Stimulated activated CD8-positive, alpha-beta memory T cell treated with anti-CD3 and anti-CD28 coated beads, Interleukin-4, amount 100 ng/mL, for 4 hours (primary cell): ENCODE results near the gene ACP7.
"Not testable (repeated sequence)": the region's sequence is repeated elsewhere in the genome, so short reads cannot be mapped to it uniquely, and the experiment has no call there.

ENCODE experiments used
- DNase-seq, 2 donors: peaks; one replicate each; pipeline ENCODE4 v3.0.0-alpha.2; 2020; ENCODE audit warnings: low read depth in 2 of 2, low spot score in 1 of 2

Gene ACP7

DNA sequence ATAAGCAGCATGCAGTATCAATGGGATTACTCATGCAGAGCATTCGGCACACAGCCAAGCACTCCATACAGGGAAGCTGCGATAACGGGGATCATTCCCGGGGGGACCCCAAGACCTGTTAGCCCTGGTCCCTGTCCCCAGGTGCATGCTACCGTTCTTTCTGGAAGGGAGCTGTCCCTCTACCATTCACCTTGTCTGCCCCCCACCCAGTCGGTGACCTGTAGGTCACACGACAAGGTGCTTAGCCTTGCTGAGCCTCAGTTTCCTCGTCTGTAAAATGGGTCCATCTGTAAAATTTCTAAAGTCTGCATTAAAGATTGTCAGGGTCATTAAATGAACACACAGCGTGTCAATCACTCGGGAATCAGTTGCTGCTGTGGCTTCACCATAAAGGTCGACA lies 6.8 kb upstream of the ACP7 start:
- DNase-seq, result no peak

DNA sequence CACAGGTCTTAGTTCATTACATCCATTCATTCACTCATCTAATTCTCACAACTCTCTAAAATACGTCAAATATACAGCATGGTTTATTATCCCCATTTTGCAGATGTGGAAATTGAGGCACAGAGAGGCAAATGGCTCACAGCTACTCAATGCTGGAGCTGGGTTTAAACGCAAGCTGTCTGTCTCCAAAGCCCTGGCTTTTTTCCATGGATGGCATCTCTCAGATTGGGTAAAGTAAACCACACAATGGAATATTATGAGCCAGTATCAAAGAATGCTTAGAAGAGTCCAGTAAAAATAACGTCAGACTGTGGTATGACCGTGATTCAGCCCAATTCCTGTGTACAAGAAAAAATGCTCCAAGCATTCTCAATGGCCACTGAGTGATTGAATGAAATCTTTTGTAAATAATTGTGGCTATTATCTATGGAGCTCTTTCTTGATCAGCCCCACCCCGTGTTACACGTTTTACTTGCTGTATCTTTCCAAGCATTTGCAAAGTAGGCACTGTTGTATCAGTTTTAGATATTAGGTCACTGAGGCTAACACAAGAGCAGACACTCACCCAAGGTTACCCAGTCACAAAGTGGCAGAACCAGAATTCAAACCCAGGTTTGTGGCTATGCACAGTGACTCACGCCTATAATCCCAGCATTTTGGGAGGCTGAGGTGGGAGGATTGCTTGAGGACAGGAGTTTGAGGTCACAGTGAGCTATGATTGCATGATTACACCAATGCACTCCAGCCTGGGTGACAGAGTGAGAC lies 5.5 kb upstream of the ACP7 start:
- no peak for DNase-seq

DNA sequence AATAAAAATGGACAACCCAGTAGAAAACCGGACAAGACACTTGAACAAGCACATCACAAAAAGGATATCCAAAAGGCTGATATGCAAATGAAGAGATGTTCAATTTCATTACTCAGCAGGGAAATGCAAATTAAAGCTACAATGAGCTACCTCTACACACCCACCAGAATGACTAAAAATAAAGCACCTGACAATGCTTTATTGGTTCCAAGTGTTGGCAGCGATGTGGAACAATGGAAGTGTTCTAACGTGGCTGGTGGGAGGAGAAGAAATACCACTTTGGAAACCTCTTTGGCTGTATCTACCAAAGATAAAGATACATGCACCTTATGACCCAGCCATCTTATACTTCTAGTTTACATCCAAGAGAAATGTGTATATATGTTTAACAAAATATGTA lies 3.7 kb upstream of the ACP7 start:
- no peak for DNase-seq

DNA sequence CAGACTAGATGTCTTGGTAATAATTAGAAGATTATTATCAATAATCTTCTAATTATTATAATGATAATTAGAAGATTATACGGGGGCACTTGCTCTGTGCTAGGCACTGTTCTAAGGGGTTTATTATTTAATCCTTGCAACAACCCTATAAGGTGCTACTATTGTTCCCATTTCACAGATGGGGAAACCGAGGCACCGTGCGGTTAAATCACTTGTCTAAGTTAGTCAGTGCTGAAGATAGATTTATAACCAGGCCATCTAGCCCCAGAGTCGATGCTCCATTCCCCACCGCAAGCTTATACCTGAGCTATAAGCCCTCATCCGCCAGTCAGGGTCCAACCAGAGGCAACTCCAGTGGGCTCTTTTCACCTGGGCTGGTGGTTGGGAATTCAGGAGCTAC lies 2.0 kb upstream of the ACP7 start:
- DNase-seq, result no peak

DNA sequence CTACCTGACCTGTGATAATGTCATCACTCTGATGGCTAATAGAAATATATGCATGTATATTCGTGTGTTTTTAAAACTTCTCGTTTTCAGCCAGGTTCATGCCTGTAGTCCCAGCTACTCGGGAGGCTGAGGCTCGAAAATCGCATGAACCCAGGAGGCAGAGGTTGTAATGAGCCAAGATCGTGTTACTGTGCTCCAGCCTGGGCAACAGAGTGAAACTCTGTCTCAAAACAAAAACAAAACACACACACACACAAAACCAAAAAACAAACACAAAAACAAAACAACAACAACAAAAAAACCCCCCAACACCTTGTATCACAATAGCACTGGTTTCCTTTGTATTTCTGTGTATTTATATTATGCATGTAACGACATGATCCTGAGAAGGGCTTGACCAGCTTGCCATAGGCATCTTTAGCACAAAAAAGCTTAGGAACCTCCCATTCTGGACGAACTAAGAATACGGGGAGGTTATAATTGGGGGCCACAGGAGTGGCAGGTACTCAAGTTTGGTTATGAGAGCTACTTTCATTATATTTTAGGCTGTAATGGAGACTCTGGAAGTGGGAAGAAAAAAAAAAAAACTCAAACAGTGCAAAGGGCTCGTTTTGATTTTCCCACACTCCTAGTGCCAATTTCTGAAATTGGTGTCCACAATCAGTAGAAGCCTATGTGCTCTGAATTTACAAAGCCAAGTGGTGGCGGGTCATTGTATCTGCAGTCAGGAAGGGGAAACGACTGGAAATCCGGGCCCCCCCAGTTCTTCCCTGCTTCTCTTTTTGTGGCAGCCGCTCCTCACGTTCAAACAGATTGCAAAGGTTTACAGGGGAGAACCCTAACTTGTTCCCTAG lies 1.2 kb upstream of the ACP7 start:
- no peak for DNase-seq

DNA sequence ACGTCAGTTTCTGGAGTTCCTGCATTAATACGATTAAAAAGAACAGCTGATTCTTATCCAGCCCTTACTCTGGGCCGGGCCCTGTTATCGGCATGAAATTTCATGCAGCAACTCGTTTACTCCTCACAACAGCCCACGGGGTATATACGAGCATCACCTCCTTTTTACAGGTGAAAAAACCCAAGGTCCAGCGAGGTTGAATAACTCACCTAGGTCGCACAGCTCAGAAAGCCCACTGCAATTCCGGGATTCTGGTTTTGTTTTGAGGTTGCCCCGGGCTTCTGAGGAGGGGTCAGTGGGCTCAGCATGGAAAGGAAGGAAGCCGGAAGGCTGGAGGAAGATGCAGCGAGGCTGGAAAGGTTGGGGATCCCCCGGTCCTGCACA lies 577 bp upstream of the ACP7 start:
- DNase-seq, result no peak

DNA sequence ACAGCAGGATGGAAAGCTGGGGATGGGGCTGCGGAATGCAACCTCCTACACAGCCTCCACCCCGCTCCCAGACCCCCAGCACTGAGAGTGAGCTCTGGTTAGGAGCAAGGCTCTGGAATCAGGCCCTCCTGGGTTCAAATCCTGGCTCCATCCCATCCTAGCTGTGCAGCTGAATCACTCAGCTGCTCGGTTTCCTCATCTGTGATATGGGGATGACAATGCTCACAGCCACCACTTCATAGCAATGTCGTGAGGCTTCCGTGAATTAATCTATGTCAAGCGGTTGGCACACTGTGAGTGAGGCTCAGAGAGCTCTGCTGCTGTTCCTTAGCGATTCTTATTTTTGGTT lies 538 bp downstream of the ACP7 start:
- no peak for DNase-seq

DNA sequence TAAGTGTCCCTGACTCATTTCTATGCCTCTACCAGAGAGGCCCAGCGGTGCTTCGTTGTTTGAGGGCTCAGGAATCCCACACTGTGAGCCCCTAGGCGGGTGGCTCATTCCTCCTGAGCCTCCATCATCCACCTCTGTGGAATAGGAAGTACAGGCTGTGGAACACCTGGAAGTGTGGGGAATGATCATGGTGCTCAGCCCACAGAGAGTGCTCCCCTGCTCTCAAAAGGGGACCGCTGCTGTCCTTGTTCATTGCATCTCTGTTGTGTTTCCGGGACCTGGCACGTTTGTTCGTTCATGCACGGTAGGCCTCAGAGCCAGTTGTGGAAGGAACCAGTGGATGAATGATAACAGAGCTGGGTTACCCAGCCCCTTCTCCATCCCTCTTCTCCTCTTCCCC lies 1.2 kb downstream of the ACP7 start:
- DNase-seq, result no peak

DNA sequence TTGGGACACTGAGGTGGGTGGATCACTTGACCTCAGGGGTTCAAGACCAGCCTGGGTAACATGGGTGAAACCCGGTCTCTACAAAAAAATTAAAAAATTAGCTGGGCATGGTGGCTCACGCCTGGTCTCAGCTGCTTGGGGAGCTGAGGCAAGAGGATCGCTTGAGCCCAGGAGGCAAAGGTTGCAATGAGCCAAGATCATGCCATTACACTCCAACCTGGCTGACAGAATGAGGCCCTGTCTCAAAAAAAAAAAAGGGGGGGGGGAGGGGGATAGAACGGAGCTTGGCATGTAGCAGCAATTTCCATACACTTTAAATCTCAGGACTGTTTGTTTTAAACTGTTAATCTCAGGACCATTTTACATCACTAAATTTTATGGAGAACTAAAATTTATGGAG lies 2.2 kb downstream of the ACP7 start:
- DNase-seq, result no peak

DNA sequence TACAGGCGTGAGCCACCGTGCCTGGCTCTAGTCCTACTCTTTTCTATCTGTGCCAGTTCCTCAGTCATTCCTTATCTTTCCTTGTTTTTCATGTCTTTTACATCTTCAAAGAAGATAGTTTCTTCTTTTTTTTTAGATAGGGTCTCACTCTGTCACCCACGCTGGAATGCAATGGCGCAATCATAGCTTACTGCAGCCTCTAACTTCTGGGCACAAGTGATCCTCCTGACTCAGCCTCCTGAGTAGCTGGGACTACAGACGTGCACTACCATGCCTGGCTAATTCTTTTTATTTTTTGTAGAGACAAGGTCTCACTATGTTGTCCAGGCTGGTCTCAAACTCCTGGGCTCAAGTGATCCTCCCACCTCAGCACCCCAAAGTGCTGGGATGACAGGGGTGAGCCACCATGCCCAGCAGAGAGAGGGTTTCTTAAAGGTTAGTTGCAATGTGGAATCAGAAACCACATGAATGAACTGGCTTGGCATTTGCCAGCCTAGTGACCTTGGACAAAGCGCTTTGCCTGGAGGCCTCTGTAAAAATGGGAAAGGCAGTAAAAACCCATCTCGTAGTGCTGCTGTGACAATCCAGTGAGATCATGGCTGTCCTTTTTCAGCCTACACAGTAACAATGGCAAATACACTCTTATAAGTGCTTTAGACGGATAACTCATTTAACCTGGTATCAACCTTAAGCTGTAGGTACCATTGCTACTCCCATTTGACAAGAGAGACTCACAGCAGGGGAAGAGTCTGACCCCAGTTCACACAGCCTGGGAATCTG lies 3.9 kb downstream of the ACP7 start:
- DNase-seq, result no peak

DNA sequence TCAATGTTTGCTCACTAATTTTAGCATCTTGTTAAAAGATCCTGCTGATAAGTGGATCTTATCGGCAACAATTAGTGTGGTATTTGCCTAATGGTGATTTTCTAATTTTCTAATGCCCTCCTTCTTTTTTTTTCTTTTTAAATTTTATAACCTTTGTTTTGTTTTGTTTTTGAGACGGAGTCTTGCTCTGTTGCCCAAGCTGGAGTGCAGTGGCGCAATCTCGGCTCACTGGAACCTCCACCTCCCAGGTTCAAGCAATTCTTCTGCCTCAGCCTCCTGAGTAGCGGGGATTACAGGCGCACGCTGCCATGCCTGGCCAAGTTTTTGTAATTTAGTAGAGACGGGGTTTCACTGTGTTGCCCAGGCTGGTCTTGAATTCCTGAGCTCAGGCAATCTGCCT lies 5.8 kb downstream of the ACP7 start:
- DNase-seq, result not testable (repeated sequence)

DNA sequence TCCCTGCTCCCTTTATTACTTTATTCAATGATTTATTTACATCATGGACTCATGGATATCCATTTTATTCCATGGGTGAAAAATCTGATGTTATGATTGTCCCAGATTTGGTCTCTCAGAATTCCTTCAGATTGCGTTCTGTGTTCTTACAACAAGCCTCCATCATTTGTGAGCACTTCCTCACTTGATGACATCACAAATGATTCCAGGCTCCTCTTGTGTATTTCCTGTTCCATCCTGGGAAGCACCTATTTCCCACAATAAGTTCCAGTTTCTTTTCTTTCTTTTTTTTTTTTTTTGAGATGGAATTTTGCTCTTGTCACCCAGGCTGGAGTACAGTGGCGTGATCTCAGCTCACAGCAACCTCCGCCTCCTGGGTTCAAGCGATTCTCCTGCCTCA lies 6.7 kb downstream of the ACP7 start:
- DNase-seq, result no peak

DNA sequence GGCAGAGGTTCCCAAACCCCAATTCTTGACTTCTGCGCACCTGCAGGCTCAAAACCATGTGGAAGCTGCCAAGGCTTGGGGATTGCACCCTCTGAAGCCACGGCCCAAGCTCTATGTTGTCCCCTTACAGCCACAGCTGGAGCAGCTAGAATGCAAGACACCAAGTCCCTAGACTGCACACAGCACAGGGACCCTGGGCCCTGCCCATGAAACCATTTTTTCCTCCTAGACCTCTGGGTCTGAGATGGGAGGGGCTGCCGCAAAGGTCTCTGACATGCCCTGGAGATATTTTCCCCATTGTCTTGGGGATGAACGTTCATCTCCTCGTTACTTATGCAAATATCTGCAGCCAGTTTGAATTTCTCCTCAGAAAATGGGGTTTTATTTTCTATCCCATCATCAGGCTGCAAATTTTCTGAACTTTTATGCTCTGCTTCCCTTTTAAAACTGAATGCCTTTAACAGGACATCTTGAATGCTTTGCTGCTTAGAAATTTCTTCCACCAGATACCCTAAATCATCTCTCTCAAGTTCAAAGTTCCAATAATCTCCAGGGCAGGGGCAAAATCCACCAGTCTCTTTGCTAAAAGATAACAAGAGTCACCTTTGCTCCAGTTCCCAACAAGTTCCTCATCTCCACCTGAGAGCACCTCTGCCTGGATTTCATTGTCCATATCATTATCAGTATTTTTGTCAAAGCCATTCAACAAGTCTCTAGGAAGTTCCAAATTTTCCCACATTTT lies 11.8 kb downstream of the ACP7 start:
- not testable (repeated sequence) for DNase-seq

DNA sequence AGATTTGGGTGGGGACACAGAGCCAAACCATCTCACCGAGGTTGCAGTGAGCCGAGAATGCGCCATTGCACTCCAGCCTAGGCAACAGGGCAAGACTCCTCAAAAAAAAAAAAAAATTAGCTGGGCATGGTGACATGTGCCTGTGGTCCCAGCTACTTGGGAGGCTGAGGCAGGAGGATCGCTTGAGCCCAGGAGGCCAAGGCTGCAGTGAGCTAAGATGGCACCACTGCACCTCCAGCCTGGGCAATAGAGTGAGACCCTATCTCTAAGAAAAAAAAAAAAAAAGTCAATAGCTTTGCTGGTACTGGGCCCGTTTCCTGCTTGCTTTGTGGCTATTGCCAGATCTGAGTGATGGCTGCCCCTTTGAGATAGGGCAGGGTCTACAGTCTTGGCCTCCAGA lies 13.1 kb downstream of the ACP7 start:
- no peak for DNase-seq

DNA sequence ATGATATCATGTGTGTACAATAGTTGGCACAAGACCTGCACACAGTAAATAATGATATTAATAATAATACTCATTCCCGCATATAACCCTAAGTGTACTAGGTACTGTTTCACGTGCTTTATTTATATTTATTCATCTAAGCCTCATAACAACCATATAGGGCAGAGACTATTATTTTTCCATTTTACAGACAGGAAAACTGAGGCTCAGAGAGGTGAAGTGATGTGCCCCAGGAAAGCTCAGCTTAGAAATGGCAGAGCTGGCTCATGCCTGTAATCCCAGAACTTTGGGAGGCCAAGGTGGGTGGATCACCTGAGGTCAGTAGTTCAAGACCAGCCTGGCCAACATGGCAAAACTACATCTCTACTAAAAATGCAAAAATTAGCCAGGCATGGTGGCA lies 13.6 kb downstream of the ACP7 start:
- DNase-seq, result no peak

DNA sequence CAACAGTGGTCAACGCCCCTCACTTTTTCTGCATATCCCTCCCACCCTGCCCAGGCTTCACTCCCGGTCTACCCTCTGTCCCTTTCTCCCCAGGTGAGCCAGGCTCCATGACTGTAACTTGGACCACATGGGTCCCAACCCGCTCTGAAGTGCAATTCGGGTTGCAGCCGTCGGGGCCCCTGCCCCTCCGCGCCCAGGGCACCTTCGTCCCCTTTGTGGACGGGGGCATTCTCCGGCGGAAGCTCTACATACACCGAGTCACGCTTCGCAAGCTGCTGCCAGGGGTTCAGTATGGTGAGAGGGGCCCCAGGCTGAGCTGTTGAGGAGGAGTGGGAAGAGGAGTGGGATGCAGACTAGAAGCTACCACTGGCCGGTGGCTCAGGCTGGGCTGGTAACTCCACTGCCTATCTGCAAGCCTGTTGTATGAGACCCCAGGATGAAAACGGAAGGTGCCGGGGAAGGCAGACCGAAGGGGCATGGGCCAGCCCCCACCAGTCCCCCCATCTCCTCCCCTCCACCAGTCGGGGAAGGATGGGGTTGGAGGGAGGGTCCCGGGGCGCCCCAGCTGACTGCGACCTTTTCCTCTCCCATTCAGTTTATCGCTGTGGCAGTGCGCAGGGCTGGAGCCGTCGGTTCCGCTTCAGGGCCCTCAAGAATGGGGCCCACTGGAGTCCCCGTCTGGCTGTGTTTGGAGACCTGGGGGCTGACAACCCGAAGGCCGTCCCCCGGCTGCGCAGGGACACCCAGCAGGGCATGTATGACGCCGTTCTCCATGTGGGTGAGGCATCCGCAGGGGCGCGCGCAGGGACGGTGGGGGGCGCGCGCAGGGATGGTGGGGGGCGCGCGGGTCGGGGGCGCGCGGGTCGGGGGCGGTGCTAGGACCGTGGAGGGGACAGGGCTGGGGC lies 14.4 kb downstream of the ACP7 start:
- DNase-seq, result no peak

DNA sequence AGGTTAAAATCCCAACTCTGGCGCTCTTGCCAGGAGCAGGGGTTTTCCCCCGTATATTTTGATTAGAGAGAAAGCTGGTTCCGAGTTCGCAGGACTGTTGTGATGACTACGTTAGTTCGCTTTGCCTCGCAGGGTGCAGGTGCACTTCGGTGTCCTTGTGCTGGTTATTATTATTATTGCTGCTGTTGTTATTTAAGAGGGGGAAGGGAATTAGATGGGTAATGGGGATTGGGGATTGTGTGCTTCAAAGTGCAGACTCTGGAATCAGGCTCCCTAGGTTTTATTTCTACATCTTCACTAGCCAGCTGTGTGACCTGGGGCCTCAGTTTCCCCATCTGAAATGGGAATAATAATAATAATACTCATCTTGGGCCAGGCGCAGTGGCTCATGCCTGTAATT lies 15.2 kb downstream of the ACP7 start:
- no peak for DNase-seq

DNA sequence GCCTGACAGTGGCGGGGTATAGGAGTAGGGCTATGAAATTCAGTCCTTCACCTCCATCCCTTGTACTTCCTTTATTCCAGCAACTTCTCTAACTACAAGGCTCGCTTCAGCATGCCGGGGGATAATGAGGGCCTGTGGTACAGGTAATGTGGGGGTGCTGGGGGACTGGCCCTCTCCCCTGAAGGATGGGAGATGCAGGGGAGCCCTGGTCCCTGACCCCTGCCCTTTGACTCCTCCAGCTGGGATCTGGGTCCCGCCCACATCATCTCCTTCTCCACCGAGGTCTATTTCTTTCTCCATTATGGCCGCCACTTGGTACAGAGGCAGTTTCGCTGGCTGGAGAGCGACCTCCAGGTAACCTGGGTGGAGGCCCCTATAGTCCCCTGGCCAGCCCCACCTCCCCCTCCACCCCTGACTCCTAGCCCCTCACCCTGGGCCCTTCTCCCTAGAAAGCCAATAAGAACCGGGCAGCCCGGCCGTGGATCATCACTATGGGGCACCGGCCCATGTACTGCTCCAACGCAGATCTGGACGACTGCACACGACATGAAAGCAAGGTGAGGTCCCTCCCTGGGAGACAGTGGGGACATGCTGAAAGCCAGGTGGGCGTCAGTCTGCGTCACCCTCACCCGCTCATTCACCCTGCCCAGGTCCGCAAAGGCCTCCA lies 16.5 kb downstream of the ACP7 start:
- DNase-seq, result no peak

DNA sequence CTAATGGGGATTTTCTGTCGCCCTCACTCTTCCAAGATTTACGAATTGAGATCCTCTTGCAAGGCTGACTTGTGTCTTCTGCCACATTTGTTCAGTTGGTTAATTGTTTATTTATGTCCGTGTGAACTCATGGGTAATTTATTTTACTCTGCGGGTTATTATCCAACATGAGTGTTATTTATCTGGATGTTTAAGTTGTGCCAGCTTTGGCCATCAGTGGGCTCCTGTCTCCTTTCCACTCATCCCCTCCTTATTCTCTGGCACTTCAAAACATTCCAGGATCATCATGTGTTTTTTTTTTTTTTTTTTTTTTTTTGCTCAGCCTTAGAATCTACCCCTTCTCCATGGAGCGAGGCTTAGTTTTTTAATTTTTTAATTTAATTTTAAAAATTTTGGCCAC lies 19.0 kb downstream of the ACP7 start:
- DNase-seq, result no peak

DNA sequence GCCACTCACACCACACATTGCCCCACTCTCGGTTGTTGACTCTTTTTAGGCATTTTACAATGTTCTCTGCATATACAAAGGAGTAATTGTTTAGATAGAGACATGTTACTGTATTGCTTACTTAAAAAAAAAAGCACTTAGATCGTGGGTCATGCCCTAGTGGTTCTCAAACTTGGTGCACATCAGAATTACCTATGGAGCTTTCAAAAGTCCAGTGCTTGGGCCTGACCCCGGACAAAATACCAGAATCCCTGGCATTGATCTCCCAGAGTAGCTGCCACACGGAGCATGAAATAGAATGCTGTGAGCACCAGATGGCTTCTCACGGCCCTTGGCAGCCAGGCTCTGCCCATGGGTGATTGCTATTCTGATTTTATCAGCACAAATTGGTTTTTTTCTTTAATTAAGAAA lies 20.0 kb downstream of the ACP7 start:
- no peak for DNase-seq
